ENCODE measurements around the gene CLMN.
A peak's percentile ranks its signal among the peaks of the same experiment; 100 is the strongest.

Gene CLMN

GRCh38 chr14:95226801-95227200, 92.9 kb downstream of the CLMN start:
- TF ChIP-seq POLR2A (IDR thresholded peaks at IDR 0.05; ENCODE audit: low read depth, low read length): no peak
- DNase-seq (ENCODE audit: insufficient read length, low spot score) (no peak), FAIRE-seq (no peak)

DNA sequence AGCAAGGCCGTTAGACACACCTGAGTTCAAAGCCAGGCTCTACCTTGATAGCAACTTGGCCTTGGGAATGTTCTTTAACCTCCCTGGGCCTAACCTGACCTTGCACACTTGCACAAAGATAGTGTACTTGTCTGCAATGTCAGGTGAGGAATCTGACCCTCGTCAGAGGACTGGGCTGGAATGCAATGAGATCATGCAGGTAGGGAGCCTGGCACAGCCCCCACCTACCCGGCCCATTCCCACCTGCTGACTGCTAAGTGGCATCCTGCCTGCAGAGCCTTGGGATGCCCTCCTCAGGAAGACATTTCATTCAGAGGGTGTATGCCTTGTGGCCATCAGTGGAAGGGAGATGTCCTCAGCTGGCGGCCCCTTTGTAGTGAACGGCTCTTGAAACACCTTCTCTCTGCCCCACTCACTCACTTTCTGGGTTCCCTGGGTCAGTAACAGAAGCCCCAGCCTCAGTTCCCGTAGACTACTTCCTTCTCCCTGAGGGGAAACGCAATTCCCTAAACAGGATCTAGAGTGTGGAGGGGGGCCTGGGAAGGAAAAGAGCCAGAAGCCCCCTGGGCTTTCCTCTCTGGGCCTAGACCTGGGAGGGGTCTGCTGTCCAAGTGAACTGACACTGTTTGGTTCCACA, 94.3 kb downstream of the CLMN start:
- FAIRE-seq: no peak
- no peak for DNase-seq (ENCODE audit: insufficient read length, low spot score)
- no peak for TF ChIP-seq POLR2A (IDR thresholded peaks at IDR 0.05; ENCODE audit: low read depth, low read length)

GRCh38 chr14:95222870-95223398, 96.8 kb downstream of the CLMN start:
- no peak for TF ChIP-seq POLR2A (IDR thresholded peaks at IDR 0.05; ENCODE audit: low read depth, low read length)
- FAIRE-seq: no peak
- DNase-seq (ENCODE audit: insufficient read length, low spot score): no peak

- TF ChIP-seq POLR2A (IDR thresholded peaks at IDR 0.05; ENCODE audit: low read depth, low read length): no peak
- FAIRE-seq: no peak
- peak; percentile 15 for DNase-seq (ENCODE audit: insufficient read length, low spot score)
Measured at GRCh38 chr14:95222151-95222631, 97.5 kb downstream of the CLMN start.

- no peak for FAIRE-seq
- DNase-seq (ENCODE audit: insufficient read length, low spot score): no peak
- no peak for TF ChIP-seq POLR2A (IDR thresholded peaks at IDR 0.05; ENCODE audit: low read depth, low read length)
Measured at GRCh38 chr14:95221531-95221930, 98.2 kb downstream of the CLMN start.

DNA sequence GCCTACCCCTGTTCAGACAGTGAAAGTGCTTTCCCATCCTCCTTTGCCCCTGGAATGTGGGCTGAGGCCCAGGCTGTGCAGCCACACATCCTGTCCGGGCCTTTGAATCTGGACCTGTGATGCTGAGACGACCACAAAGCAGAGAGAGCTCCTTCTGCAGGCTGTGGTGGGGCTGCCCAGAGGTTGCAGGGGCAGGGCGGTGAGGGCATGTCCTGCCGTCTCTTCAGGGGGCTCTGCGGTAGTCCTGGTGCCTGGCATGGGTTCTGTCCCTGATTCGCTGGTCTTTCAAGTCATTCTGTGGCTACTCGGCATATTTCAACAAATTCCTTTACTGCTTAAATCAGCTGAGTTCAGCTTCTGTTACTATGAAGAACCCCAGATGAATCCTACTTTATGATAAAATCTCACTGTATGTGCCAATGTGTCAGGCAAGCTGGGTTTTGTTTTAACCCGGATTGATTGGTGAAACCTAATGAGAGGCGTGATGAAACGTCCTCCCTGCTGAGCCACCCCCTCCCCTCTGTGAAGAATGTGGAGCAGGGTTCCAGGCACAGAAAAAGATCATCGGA, 99.0 kb downstream of the CLMN start:
- no peak for DNase-seq (ENCODE audit: insufficient read length, low spot score)
- no peak for FAIRE-seq
- TF ChIP-seq POLR2A (IDR thresholded peaks at IDR 0.05; ENCODE audit: low read depth, low read length): no peak

DNA sequence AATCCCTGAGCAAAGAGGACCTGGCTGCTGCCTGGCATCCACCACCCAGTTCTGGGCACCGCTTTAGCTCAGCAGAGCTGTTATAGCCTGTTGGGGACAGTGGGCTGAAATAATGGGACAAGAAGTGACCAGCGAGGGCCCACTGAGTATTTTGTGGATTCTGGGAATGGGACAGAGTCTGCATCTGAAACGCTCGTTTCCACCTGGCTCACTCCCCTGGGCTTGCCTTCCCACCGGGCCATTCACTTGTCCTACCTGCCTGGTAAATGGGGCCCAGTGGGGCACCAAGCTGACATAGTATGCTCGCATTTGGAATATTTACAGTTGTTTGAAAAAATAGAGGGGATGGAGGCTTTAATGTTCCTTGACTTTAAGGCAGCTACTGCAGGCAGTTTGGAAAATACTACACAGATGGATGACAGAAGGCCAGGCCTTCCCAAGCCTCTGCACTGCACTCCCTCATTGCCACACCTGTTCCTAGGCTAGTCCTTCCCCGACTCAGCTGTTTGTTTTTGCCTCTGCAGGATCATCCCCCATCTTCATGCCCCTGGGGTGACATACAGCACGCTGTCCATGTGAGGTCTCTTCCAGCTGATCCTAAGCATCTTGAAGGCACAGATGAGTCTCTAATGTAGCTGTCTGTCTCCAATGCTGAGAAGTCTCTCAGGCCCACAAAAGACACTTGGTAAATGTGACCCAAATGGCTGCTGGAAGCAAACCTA, 101.1 kb downstream of the CLMN start:
- no peak for TF ChIP-seq POLR2A (IDR thresholded peaks at IDR 0.05; ENCODE audit: low read depth, low read length)
- no peak for FAIRE-seq
- no peak for DNase-seq (ENCODE audit: insufficient read length, low spot score)

DNA sequence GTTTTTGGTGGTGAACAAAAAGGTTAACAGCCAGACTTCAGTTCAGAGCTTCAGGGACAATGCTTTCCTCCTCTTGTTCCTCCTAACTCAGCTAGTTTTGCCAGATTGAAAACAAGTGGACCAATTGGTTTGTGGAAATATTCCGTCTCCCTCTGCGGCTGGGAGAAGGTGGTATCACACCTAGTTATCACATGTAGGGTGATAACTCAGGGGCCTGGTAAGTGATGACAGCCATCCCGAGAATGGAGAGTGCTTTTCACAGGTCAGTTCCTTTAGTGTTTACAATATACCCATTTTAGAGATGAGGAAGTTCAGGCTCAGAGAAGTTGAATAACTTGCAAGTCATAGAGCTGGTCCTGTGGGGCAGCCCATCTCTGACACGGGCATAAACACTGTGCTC, 101.7 kb downstream of the CLMN start:
- TF ChIP-seq POLR2A (IDR thresholded peaks at IDR 0.05; ENCODE audit: low read depth, low read length): no peak
- DNase-seq (ENCODE audit: insufficient read length, low spot score) (no peak), FAIRE-seq (no peak)

- TF ChIP-seq POLR2A (IDR thresholded peaks at IDR 0.05; ENCODE audit: low read depth, low read length): no peak
- no peak for FAIRE-seq
- DNase-seq (ENCODE audit: insufficient read length, low spot score): no peak
Measured at GRCh38 chr14:95217391-95217900, 102.3 kb downstream of the CLMN start.

DNA sequence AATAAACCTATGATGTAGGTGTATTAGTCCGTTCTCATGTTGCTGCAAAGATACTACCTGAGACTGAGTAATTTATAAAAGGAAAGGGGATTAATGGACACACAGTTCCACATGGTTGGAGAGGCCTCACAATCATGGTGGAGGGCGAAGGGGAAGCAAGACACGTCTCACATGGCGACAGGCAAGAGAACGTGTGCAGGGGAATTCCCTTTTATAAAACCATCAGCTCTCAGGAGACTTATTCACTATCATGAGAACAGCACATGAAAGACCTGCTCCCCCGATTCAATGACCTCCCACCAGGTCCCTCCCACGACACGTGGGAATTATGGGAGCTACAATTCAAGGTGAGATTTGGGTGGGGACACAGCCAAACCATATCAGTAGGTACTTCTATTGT, 103.7 kb downstream of the CLMN start:
- no peak for TF ChIP-seq POLR2A (IDR thresholded peaks at IDR 0.05; ENCODE audit: low read depth, low read length)
- FAIRE-seq (no peak), DNase-seq (ENCODE audit: insufficient read length, low spot score) (no peak)

- TF ChIP-seq POLR2A (IDR thresholded peaks at IDR 0.05; ENCODE audit: low read depth, low read length): no peak
- DNase-seq (ENCODE audit: insufficient read length, low spot score): no peak
Measured at GRCh38 chr14:95215094-95215725, 104.5 kb downstream of the CLMN start.

DNA sequence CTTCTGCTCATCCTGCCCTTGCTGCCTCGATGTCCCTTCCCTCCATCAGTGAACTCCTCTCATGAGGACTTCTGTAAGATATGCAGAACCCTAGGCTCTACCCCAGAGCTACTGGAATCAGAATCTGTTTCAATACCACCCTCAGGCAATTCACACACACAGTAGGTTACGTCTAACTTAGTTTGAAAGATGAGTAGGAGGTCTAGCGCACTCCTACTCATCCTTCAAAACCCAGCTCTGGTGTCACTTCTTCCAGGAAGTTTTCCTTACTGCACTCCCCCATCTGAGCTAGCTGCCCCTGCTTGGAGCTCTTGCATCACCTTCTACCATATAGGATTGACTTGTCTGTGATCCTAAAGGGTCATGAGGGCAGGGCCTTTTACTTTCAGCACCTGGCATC, 105.9 kb downstream of the CLMN start:
- no peak for DNase-seq (ENCODE audit: insufficient read length, low spot score)
- TF ChIP-seq POLR2A (IDR thresholded peaks at IDR 0.05; ENCODE audit: low read depth, low read length): no peak
- FAIRE-seq: no peak

More at GRCh38 chr14:95215094-95215725, 104.5 kb downstream of the CLMN start:
- FAIRE-seq: no peak

- TF ChIP-seq POLR2A (IDR thresholded peaks at IDR 0.05; ENCODE audit: low read depth, low read length): no peak
- FAIRE-seq (no peak), DNase-seq (ENCODE audit: insufficient read length, low spot score) (no peak)
Measured at GRCh38 chr14:95211721-95212504, 107.8 kb downstream of the CLMN start.

Data from H54 (cell line).